Hypothalamus (tissue), 51 donors: Measurements from ENCODE around the gene PEPD.

ENCODE experiments used
- DNase-seq, 51 donors: peaks; one replicate each; lab custom pipeline; 2025; lab: John Stamatoyannopoulos, UW

Gene PEPD

DNA sequence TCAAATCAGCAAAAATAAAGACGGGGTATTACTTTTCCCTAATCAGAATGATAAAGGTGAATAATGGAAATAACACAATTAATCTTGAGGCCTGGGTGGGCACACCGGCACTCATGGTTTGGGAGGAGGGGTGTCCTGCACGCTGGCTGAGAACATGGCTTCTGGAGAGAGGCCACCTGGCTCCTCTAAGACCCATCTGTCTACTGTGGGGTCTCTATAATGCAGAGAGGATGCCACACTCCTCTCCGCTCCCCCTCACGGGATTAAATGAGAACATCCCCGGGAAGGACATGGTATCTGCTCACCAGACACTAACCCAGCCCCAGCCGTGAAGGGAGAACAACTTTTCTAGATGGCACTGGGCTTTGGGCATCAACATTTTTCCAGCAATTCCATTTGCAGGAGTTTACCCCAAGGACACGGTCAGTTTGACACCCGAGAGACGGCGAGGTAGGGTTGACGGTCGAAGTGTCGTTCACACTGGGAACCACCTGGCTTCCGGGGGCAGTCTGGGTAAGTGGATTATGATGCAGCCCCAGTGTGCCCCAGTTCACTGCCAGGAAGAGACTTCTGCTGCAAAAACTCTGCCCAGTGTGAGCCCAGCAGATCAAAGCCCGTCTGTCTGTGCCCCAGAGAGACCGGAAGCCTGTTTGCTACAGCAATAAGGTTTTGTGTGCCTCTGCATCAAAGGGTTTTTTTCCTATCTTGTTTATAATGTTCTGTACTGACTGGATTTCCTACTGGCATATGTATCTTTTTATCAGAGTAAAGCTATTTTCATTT lies 91.5 kb downstream of the PEPD start:
- peak in 6 of 51 donors; percentile 12 to 52 (median 28) for DNase-seq

- DNase-seq: no peak
Observed at GRCh38 chr19:33428627-33429125, 92.9 kb downstream of the PEPD start.

DNA sequence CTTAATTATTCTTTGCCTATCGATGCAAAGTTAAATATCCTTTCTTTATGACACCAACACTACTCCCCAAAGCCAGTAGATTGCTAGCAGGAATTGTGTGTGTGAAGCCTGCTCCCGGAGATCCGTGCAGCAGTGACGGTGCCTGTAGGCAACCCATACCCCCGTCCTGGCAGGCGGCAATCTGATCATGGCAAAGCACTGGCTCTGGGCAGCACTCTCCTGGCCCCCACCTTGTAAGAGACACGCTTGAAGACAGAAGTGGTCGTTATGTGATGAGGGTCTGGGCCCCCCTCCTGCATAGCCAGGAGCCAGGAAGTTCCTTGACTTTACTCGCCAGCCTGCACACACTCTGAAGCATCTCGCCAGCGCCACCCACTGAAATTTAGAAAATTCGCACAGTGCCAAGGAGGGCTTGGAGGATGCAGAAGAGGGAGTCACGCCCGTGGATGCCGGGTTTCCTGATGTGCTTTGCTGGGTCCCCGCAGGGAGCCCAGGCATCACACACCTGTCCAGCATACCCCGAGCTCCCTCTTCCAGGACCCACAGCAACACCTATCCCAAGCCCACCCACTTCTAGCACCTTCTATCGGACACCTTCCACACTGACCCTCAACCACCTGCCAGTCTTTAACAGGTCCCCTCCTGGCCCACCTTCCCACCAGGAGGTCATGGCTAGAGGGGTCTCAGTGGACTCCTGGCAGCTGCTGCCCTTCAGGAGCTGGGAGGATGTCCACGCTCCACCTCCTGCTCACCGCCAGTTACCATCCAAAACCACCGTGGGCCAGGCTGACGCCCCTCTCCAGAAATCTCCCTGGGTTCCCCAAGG lies 93.6 kb downstream of the PEPD start:
- DNase-seq: no peak

DNA sequence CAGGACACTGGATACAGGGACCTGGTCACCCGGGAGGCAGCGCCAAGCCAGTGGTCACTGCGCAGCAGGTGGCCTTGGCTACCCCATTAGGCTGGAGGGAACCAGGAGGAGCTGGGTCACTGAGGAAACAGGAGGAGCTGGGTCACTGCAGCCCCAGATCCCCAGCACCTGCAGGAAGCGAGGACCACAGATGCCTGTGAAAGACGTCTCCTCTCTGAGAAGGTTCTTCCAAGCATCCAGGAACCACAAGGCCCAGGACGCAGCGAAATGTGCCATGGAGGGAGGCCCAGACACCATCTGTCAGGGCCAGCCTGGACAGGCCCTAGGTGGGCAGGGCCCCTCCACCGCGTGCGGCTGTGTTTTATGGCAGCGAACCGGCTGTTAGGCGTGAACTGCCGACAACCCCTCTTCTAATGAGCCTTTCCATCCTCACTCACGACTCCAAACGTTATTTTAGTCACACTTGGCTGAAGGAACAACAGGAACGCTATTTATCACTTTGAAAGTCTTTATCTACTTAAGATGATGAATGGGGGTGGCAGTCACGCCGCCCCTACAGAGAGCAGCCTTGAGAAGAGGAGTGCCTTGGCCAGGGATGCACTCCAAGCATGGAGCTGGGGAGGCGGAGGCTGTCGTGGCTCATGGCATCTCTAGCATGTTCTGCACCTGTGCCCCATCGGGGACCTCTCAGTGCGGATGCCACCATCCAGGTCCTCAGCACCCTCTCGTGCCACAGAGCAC lies 94.8 kb downstream of the PEPD start:
- peak in 1 of 51 donors; percentile 9 for DNase-seq

DNA sequence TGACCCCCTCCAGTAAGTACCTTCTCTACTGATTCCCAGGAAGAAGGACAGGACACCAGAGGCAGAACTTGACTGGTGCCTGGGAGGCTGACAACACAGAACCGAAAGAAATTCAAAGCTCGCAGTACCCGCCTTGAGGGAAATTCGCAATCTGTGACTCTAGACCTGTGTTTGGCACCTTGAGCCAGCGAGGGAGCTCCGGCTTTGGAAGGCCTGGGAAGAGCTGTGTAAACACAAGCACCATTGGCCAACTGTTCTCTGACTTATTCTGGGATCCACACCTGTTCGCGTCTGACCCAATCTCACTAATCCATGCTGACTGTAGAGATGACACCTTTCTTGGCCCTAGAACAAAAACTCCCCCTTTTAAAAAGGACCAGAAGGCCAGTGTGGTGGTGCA lies 97.4 kb downstream of the PEPD start:
- DNase-seq: no peak

- DNase-seq: no peak
Observed at GRCh38 chr19:33422369-33423180, 99.0 kb downstream of the PEPD start.

DNA sequence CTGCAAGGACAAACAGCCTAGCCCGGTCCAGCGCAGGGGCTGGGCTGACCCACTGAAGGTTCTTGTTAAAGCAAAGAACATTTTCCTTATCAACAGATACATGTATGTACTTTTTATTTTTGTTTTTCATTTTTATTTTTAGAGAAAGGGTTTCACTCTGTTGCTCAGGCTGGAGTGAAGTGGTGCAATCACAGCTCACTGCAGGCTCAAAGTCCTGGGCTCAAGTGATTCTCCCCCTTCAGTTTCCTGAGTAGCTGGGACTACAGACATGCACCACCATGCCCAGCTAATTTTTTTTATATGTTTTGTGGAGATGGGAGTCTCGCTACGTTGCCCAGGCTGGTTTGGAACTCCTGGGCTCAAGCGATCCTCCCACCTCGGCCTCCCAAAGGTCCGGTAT lies 100.2 kb downstream of the PEPD start:
- DNase-seq: no peak

GRCh38 chr19:33420821-33421220 lies 100.8 kb downstream of the PEPD start:
- DNase-seq: no peak

GRCh38 chr19:33419788-33420130 lies 101.8 kb downstream of the PEPD start:
- no peak for DNase-seq

DNA sequence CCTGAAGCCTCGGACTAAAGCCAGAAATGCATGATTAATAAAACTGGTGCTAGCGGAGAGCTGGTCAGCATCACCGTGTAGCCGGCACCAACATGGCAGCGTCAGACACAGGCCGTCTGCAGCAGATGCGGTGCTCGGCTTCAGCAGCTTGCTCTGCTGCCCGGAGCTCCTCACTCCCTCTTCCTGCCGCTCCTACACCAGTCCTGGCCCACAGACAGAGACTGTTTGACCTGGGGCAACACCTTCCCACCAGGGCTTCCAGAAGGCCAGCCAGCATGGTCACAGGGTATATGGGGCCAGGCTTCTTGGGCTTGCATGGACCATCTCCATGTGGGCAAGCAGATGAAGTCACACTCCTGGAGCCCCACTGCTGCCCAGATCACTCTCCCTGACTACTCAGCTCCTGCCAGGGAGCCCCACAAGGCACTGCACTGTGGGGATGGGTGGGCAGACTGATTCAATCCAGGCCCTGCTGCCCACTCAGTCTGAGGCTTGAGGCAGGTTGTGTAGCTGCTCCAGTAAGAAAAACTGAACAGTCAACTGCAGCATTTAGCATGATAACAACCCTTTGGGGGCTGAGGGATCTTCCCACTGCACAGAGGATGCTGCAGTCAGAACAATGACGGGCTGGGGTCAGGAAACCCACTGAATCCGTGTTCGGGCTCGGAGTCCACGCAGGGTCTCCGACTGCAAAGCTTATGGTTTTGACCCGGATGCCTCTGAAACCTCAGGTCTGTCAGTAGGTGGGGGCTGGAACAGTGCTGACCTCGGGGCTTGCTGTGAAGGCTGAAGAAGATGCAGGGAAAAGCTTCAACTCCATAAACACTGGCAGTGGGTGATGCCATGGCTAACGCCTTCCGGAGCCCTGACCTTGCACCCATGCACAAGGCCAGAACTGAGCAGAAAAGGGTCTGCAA lies 102.5 kb downstream of the PEPD start:
- peak in 1 of 51 donors; percentile 33 for DNase-seq

DNA sequence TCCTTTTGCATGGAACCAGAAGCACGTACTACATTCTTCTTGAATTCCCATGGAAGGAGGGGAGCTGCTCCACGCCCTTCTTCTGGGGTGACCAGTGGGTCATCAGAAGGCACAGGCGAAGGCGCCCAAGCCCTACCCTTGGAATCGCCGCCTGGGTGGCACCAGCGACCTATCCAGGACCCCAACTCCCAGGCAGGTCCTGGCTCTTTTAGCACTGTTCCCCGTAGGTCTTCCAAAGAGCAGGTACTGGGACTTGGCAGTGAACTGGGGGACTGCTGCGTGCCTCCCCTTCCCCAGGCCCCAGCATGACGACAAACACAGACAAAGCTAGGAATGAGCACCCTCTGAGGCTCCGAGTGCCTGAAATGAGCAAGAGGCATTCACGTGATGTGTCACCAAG lies 103.1 kb downstream of the PEPD start:
- DNase-seq: no peak

DNA sequence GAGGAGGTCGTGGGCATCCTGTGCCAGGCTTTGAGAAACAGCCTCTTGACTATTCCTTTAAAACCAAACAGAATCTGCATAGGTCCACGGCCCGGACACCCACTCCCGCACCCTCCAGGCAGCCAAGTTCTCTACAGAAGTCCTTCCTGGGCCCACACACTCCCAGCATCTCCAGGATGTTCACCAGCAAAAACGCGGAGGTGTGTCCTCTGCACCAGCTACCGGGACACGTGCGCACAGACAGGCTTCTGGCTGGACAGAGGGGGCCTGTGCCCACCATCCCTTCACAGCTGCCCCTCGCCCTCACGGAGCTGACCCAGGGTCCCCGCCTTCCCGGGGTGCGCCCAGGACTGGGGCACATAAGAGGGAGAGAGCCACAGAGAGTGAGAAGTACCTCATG lies 103.8 kb downstream of the PEPD start:
- no peak for DNase-seq

DNA sequence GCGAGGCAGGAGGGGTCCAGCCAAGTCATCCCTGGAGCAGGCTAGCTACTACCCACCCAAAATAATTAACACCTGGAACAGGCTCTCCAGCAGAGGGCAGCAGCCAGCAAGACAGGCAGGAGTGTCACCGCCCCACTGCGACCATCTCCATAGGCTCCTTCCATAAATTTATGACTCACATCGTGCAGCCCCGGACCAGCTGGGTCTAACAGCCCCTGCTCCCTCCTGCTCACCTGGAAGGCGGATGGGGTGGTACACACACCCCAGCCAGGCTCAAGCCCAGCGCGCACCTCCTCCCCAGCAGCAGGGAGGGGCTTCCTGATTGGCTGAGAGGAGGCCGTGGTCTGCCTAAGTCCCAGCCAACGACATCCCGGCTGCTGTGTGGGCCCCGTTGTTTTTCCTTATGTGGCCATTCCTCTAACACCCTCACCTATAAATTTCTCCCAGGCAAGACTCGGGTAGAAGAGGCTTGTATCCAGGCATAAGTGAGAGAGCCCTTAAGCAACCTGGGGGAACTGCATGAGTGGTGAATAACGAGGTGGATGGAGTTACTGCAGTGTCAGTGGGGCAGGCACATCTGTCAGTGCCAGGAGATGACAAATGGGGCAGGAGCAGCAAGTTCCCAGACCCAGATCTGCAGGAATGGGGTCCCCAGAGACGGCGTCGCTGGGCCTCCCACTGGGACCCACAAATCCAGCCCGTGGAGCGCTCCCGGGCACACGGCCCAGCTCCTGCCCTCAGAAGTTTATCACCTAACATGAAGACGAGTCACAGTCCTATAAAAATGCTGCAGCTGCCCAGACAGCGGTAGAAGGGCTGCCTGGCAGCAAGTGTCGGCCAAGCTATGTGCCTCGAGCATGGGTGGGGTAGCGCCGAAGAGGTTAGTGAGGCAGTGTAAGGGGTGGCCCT lies 105.0 kb downstream of the PEPD start:
- peak in 16 of 51 donors; percentile 9 to 53 (median 32) for DNase-seq

- peak in 1 of 51 donors; percentile 13 for DNase-seq
Observed at GRCh38 chr19:33414667-33415605, 106.7 kb downstream of the PEPD start.

DNA sequence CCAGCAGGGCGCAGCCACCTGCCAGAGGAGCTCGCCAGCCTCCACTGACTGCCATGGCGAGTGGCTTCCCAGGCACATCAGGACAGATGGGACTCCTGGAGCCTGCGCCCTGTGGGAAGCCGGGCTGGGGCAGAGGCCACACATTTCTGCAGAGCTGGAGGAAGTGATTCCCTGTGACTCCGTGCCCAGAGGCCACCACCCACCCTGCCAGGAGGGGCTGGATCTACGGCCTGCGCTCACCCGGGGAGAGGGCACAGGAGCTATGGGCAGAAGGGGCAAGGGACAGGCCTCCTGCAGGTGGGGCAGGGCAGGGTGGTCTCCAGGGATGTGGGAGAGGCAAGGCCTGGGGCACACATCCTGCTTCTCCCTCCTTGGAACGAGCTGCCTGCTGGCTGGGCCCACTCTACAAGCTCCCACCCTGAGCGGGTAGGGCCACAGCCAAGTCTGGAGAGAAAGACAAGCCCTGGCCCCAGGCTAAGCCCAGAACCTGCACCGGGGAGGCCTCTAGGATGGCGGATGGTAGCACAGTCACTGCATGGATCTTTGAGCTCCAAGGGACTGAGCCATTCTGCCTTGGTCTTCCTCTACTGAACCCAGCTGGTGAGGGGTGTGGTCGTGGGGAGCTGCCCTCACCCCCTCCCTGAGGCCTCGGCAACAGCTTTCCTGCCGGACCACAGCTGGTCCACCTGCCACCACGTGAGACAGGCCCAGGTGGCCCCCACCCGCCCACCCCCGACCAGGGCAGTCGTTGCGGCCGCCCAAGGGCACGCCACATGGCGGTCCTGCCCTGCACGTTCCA lies 107.5 kb downstream of the PEPD start:
- no peak for DNase-seq

DNA sequence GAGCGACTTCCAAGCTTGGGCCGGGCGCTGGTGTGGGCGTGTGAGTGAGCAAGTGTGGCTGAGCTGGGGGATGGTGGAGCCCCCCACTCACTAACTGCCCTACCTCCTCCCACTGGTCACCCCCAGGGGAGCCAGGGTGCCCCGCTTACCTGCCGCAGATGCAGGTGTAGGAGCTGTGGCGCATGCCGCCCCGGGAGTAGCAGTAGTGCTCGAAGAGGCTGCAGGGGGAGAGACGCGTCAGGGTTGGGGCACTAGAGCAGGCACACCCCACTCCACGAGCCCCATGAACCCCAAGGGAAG lies 108.2 kb downstream of the PEPD start:
- no peak for DNase-seq
